Choroid plexus epithelial cell (primary cell): Measurements from ENCODE around the gene MYLK4.

Experiments
- DNase-seq: peaks from one replicate; pipeline ENCODE4 v3.0.0-alpha.2; 2010; ENCODE audit warnings: low read depth
- H3K4me3 ChIP-seq: 2 replicates; pipeline ENCODE4 v1.5.1; 2011; ENCODE audit warnings: low read depth, mild to moderate bottlenecking, control low read depth, low read length, moderate library complexity
- TF ChIP-seq, protein P1 (sequence below): conservative IDR thresholded peaks from 2 replicates; pipeline ENCODE4 v1.5.1; 2011; ENCODE audit warnings: low read depth, mild to moderate bottlenecking, control low read depth, inconsistent platforms, low read length, moderate library complexity

The MYLK4 gene

GRCh38 chr6:2676048-2676447 lies 74.7 kb downstream of the MYLK4 start:
- DNase-seq, result no peak
- H3K4me3 ChIP-seq, result no peak overlapping the region
- TF ChIP-seq, protein P1, sequence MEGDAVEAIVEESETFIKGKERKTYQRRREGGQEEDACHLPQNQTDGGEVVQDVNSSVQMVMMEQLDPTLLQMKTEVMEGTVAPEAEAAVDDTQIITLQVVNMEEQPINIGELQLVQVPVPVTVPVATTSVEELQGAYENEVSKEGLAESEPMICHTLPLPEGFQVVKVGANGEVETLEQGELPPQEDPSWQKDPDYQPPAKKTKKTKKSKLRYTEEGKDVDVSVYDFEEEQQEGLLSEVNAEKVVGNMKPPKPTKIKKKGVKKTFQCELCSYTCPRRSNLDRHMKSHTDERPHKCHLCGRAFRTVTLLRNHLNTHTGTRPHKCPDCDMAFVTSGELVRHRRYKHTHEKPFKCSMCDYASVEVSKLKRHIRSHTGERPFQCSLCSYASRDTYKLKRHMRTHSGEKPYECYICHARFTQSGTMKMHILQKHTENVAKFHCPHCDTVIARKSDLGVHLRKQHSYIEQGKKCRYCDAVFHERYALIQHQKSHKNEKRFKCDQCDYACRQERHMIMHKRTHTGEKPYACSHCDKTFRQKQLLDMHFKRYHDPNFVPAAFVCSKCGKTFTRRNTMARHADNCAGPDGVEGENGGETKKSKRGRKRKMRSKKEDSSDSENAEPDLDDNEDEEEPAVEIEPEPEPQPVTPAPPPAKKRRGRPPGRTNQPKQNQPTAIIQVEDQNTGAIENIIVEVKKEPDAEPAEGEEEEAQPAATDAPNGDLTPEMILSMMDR, result no peak

GRCh38 chr6:2674857-2675256 lies 75.9 kb downstream of the MYLK4 start:
- TF ChIP-seq, protein P1, result no peak
- DNase-seq, result no peak
- no peak overlapping the region for H3K4me3 ChIP-seq

DNA sequence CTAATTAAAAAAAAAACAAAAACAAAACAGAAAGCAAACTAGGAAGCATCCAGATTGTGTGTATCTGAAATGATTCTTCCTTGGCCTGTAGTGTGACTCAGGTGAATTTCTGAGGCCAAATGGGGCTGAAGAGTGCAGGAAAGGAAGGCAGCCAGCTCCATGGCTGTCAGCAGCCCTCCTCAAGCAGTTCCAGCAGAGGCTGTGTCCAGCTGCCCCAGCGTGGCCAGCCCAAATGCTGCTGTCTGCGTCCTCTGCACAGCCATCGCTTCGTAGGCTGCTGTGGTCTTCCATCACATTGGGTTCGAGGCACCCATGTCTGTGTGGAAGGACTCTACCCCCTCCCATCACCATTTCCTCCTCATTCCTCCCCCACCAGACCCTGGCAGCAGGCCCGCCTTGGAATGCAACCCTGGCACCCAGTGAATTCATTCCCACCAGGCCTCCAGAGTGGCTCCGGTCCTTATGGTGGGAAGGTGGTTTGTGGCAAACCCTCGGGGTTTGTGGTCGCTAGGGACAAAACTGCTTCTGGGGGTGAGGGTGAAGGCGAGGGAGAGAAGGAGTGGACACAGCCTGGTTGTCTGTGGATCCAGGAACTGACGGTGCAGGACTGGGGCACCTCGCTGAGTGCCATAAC lies 81.5 kb downstream of the MYLK4 start:
- TF ChIP-seq, protein P1, result no peak
- H3K4me3 ChIP-seq, result no peak overlapping the region
- DNase-seq, result no peak

- TF ChIP-seq, protein P1, result no peak
- H3K4me3 ChIP-seq, result no peak overlapping the region
Observed at GRCh38 chr6:2667617-2668016, 83.1 kb downstream of the MYLK4 start.

DNA sequence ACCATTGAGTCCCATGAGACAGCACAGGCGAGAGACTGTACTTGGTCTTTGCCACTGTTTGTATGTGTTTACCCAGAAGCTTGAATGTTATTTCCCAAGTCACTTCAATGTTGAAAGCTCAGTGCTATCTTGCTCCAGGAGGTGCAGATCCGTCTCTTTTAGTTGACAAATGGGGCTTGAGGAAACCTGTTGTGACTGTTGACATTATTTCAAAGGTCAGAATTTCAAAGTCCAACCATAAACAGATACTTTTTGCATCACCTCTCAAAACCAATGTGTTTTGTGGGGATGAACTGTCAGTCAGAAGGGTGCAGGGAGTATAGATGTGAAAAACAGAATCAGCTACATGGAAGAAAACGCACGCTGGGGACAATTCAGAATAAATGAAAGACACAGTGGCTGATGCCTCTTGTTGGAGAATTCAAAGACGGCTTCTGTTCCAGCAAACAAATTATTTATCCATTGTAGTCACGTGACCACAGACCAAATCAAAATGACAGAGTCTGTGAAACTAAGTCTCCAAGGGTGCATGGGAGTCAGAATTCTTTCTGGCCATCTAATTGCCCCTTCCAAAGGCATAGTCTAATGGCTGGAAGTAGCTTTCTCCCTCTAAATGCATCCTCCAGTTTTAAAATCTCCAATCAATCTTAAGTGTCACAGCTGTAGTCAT lies 83.7 kb downstream of the MYLK4 start:
- no peak for DNase-seq
- TF ChIP-seq, protein P1, result no peak
- H3K4me3 ChIP-seq, result no peak overlapping the region

More at GRCh38 chr6:2667617-2668016, 83.1 kb downstream of the MYLK4 start:
- DNase-seq, result no peak

- TF ChIP-seq, protein P1, result no peak
- H3K4me3 ChIP-seq, result no peak overlapping the region
- peak; percentile 79 for DNase-seq
Observed at GRCh38 chr6:2665146-2666070, 85.3 kb downstream of the MYLK4 start.
